Measurements from ENCODE around the gene PCDH1. TPM values are rescaled to one million over a fixed set of nuclear protein-coding genes. Genes with fewer than 3 reads are reported as not detected.

The PCDH1 gene
- total and polyA plus RNA-seq, 2 of the 13 experiments (the other 11 are each of a cell fraction or from before 2014, with no cell fraction given), result 0.11 to 0.83 TPM

DNA sequence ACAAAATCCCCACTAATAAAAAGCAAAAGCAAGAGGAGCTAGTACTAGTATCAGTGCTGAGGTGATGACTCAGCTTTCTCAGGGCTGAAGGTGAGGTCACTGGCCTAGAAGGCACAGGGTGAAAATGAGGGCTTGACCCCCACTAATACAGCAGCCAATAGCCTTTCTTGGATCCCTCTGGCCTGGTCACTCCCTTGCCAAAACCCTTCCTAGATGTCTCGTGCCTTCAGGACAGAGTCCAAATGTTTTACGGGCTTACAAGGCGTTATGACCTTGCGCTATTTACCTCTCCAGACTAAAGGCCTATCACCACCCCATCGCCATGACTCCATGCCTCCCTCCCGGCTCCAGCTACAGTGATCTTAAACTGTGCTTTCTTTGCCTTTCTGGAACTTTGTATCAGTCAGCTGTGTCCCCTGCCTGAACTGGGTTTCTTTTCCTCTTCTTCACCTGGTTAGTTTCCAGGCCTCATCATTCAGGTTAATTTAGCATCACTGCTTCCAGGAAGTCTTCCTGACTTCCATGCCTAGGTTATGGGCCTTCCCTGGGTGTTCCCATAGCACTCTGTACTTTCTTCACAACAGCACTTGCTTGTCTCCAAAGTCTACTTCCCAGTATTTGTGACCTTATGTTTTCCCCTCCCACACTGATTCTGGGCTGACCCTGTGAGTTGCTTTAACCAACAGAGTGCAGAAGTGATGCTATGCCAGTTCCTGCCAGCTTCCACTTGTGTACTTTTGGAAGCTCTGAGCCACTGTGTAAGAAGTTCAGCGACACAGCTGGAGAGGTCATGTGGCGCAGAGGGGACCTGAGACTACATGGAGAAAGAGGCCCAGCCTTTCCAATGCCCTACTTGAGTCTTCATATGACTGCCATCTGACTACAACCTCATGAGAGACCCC, 41.3 kb upstream of the PCDH1 start (continued):
- TF ChIP-seq, protein P1, sequence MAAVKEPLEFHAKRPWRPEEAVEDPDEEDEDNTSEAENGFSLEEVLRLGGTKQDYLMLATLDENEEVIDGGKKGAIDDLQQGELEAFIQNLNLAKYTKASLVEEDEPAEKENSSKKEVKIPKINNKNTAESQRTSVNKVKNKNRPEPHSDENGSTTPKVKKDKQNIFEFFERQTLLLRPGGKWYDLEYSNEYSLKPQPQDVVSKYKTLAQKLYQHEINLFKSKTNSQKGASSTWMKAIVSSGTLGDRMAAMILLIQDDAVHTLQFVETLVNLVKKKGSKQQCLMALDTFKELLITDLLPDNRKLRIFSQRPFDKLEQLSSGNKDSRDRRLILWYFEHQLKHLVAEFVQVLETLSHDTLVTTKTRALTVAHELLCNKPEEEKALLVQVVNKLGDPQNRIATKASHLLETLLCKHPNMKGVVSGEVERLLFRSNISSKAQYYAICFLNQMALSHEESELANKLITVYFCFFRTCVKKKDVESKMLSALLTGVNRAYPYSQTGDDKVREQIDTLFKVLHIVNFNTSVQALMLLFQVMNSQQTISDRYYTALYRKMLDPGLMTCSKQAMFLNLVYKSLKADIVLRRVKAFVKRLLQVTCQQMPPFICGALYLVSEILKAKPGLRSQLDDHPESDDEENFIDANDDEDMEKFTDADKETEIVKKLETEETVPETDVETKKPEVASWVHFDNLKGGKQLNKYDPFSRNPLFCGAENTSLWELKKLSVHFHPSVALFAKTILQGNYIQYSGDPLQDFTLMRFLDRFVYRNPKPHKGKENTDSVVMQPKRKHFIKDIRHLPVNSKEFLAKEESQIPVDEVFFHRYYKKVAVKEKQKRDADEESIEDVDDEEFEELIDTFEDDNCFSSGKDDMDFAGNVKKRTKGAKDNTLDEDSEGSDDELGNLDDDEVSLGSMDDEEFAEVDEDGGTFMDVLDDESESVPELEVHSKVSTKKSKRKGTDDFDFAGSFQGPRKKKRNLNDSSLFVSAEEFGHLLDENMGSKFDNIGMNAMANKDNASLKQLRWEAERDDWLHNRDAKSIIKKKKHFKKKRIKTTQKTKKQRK (IDR thresholded peaks at IDR 0.05; ENCODE audit: low read length), result no peak
- TF ChIP-seq ZNF7 (CRISPR knock-in tag; IDR thresholded peaks at IDR 0.05), result 0 out of 2 replicates have a peak, but pooled peaks have one; percentile 9
- TF ChIP-seq STAT5B (CRISPR knock-in tag; IDR thresholded peaks at IDR 0.05), result no peak
- TF ChIP-seq, protein P2, sequence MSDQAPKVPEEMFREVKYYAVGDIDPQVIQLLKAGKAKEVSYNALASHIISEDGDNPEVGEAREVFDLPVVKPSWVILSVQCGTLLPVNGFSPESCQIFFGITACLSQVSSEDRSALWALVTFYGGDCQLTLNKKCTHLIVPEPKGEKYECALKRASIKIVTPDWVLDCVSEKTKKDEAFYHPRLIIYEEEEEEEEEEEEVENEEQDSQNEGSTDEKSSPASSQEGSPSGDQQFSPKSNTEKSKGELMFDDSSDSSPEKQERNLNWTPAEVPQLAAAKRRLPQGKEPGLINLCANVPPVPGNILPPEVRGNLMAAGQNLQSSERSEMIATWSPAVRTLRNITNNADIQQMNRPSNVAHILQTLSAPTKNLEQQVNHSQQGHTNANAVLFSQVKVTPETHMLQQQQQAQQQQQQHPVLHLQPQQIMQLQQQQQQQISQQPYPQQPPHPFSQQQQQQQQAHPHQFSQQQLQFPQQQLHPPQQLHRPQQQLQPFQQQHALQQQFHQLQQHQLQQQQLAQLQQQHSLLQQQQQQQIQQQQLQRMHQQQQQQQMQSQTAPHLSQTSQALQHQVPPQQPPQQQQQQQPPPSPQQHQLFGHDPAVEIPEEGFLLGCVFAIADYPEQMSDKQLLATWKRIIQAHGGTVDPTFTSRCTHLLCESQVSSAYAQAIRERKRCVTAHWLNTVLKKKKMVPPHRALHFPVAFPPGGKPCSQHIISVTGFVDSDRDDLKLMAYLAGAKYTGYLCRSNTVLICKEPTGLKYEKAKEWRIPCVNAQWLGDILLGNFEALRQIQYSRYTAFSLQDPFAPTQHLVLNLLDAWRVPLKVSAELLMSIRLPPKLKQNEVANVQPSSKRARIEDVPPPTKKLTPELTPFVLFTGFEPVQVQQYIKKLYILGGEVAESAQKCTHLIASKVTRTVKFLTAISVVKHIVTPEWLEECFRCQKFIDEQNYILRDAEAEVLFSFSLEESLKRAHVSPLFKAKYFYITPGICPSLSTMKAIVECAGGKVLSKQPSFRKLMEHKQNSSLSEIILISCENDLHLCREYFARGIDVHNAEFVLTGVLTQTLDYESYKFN (CRISPR knock-in tag; conservative IDR thresholded peaks at IDR 0.05), result no peak
- TF ChIP-seq, protein P3, sequence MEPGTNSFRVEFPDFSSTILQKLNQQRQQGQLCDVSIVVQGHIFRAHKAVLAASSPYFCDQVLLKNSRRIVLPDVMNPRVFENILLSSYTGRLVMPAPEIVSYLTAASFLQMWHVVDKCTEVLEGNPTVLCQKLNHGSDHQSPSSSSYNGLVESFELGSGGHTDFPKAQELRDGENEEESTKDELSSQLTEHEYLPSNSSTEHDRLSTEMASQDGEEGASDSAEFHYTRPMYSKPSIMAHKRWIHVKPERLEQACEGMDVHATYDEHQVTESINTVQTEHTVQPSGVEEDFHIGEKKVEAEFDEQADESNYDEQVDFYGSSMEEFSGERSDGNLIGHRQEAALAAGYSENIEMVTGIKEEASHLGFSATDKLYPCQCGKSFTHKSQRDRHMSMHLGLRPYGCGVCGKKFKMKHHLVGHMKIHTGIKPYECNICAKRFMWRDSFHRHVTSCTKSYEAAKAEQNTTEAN (CRISPR knock-in tag; conservative IDR thresholded peaks at IDR 0.05), result no peak
- TF ChIP-seq ZNF12 (CRISPR knock-in tag; IDR thresholded peaks at IDR 0.05), result peak; percentile 87
- no peak for TF ChIP-seq RARA (CRISPR knock-in tag; IDR thresholded peaks at IDR 0.05)
- TF ChIP-seq ZNF260 (CRISPR knock-in tag; IDR thresholded peaks at IDR 0.05; ENCODE audit: borderline replicate concordance, low read depth), result no peak
- TF ChIP-seq SAFB2 (CRISPR knock-in tag; IDR thresholded peaks at IDR 0.05; ENCODE audit: borderline replicate concordance, low read depth), result no peak
- no peak for TF ChIP-seq RFX3 (CRISPR knock-in tag; IDR thresholded peaks at IDR 0.05)
- no peak for TF ChIP-seq ZNF3 (CRISPR knock-in tag; IDR thresholded peaks at IDR 0.05)
- TF ChIP-seq ZNF766 (CRISPR knock-in tag; IDR thresholded peaks at IDR 0.05; ENCODE audit: borderline replicate concordance), result no peak
- no peak for TF ChIP-seq KLF6 (CRISPR knock-in tag; IDR thresholded peaks at IDR 0.05)
- TF ChIP-seq, protein P4, sequence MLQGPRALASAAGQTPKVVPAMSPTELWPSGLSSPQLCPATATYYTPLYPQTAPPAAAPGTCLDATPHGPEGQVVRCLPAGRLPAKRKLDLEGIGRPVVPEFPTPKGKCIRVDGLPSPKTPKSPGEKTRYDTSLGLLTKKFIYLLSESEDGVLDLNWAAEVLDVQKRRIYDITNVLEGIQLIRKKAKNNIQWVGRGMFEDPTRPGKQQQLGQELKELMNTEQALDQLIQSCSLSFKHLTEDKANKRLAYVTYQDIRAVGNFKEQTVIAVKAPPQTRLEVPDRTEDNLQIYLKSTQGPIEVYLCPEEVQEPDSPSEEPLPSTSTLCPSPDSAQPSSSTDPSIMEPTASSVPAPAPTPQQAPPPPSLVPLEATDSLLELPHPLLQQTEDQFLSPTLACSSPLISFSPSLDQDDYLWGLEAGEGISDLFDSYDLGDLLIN (CRISPR knock-in tag; IDR thresholded peaks at IDR 0.05; ENCODE audit: borderline replicate concordance), result no peak
- TF ChIP-seq ZNF331 (CRISPR knock-in tag; IDR thresholded peaks at IDR 0.05), result no peak
- TF ChIP-seq EZH2 (conservative IDR thresholded peaks at IDR 0.05; ENCODE audit: low read depth, low read length), result no peak
- 0 out of 2 replicates have a peak, but pooled peaks have one; percentile 11 for TF ChIP-seq ZMYM3 (CRISPR knock-in tag; IDR thresholded peaks at IDR 0.05)
- TF ChIP-seq ZNF350 (CRISPR knock-in tag; IDR thresholded peaks at IDR 0.05; ENCODE audit: borderline replicate concordance, low read depth), result no peak
